Subcutaneous adipose tissue (tissue), 4 donors: ENCODE results near the gene WDR26. TPM values are rescaled to one million over a fixed set of nuclear protein-coding genes. Genes with fewer than 3 reads are reported as not detected.

ENCODE experiments used
- CTCF ChIP-seq: fragments of 450-650 bp; IDR thresholded peaks from one replicate; pipeline ENCODE4 v1.5.1; 2016; ENCODE audit warnings: low read depth, mild to moderate bottlenecking, control low read depth, antibody characterized with exemption, moderate library complexity
- total RNA-seq, 4 donors: library from RNA; depleted of rRNA; stranded (reverse); fragments of >200 nt; gene quantifications; one replicate each; pipeline ENCODE4 v1.1.0, GENCODE V29; 2016

Gene WDR26
- total RNA-seq, 4 donors from 2014 or later = 128 to 189 (median 140) TPM

- TF ChIP-seq CTCF = no peak
Observed at GRCh38 chr1:224420106-224420505, 14.5 kb downstream of the WDR26 start.

- TF ChIP-seq CTCF = no peak
Observed at GRCh38 chr1:224411766-224412165, 22.8 kb downstream of the WDR26 start.

- TF ChIP-seq CTCF = no peak
Observed at GRCh38 chr1:224408294-224408590, 26.4 kb downstream of the WDR26 start.

- no peak for TF ChIP-seq CTCF
Observed at GRCh38 chr1:224407571-224408293, 26.9 kb downstream of the WDR26 start.

- no peak for TF ChIP-seq CTCF
Observed at GRCh38 chr1:224406216-224406615, 28.4 kb downstream of the WDR26 start.

- no peak for TF ChIP-seq CTCF
Observed at GRCh38 chr1:224405604-224405970, 29.0 kb downstream of the WDR26 start.

GRCh38 chr1:224404916-224405603, 29.5 kb downstream of the WDR26 start:
- no peak for TF ChIP-seq CTCF
